Ovary (tissue), 9 donors: ENCODE data around the gene HSPB1. TPM values are rescaled to one million over a fixed set of nuclear protein-coding genes. Genes with fewer than 3 reads are reported as not detected.

ENCODE experiments used
- DNase-seq, 5 donors: peaks; one replicate each; pipeline ENCODE4 v3.0.0-alpha.2; 2019 to 2020
- H3K27ac ChIP-seq, 2 donors: fragments of 200-600 bp; one replicate each; pipeline versions ENCODE4 v1.5.1 to v1.8.0; 2019 to 2022
- H3K27me3 ChIP-seq: fragments of 200-600 bp; one replicate; pipeline ENCODE4 v1.8.0; 2022
- H3K36me3 ChIP-seq: fragments of 200-600 bp; sonication (generic); one replicate; pipeline ENCODE4 v1.5.1; 2019
- H3K4me1 ChIP-seq: one replicate; pipeline ENCODE4 v1.8.1; 2013; ENCODE audit warnings: mild to moderate bottlenecking, moderate library complexity; ENCODE audit not compliant: insufficient read depth
- H3K4me3 ChIP-seq: fragments of 200-600 bp; sonication (generic); one replicate; pipeline ENCODE4 v1.5.1; 2017
- H3K9me3 ChIP-seq, 2 donors: fragments of 200-600 bp in 1 of 2; sonication (generic) in 1 of 2; one replicate each; pipeline versions ENCODE4 v1.5.1 to v1.8.1; 2013 to 2019; ENCODE audit warnings: mild to moderate bottlenecking in 1 of 2, moderate library complexity in 1 of 2
- CTCF ChIP-seq, 3 donors: fragments of 450-650 bp in 2 of 3; fragments of 200-600 bp in 1 of 3; IDR thresholded peaks; one replicate each; pipeline versions ENCODE4 v1.5.1 to v1.8.0; 2016 to 2022; ENCODE audit warnings: antibody characterized with exemption in 3 of 3, mild to moderate bottlenecking in 1 of 3
- EP300 ChIP-seq: sonication (generic); formaldehyde crosslinking; IDR thresholded peaks from one replicate; pipeline ENCODE4 v1.6.1; 2017; ENCODE audit warnings: antibody characterized with exemption
- POLR2A ChIP-seq: fragments of 450-650 bp; IDR thresholded peaks from one replicate; pipeline ENCODE4 v1.6.1; 2017; ENCODE audit warnings: antibody characterized with exemption, mild to moderate bottlenecking, moderate library complexity
- WGBS, 3 donors: extraction: QIAGEN DNeasy Blood & Tissue Kit in 1 of 3; methylation state at CpG; one replicate each; pipeline versions ENCODE4 v1.1.5 to v1.1.7; 2013 to 2017; 5-methylcytosine and 5-hydroxymethylcytosine counted together
- intact Hi-C, 4 donors: fragments of 100-400 bp; cut with DNase I; formaldehyde crosslinking; loops; one replicate each; pipeline versions ENCODE4 v1.11.0 to v1.15.1; 2022 to 2023
- polyA plus RNA-seq, 2 donors: library from polyadenylated mRNA; stranded (reverse); fragments of 200-250 nt in 1 of 2; fragments of 350-450 nt in 1 of 2; fragmentation: Illumina TruSeq in 1 of 2; extraction: RNeasy Lipid Tissue Mini Kit (QIAGEN cat#74804) in 1 of 2; gene quantifications; one replicate each; pipeline ENCODE4 v1.2.3, GENCODE V29; 2013 to 2014
- total RNA-seq, 7 donors: library from RNA; depleted of rRNA in 2 of 7; stranded (reverse); fragments of >200 nt in 2 of 7; fragmentation: NEBNext Ultra II Directional in 3 of 7; extraction: Animal tissue kit (Norgen Biotek cat#: 25700) in 3 of 7; gene quantifications; one replicate each; pipeline versions ENCODE4 v1.1.0 to v1.2.4, GENCODE V29; 2016 to 2023
- donor health status: DM: no; HTN: no; CAD: no; lungs with moderate emphysema.
- donor health status: DM: no; HTN: no; CAD: no.
- donor health status: Bipolar disorder and iron deficiency.
- donor health status: DM: yes; HTN: yes; CAD: no.
- donor health status: DM: no; HTN: no; CAD: no.
- donor health status: DM: yes; HTN: yes; CAD: no.

Gene HSPB1
- total and polyA plus RNA-seq, 9 donors: 5.7 to 913 (median 430) TPM

- no peak for DNase-seq
- TF ChIP-seq POLR2A (no peak), CTCF (IDR thresholded peaks at IDR 0.05) (no peak), EP300 (no peak)
- H3K4me3 ChIP-seq: no peak overlapping the region
- no peaks in the 10 kb centered on the region for H3K9me3 ChIP-seq
- H3K27ac ChIP-seq: no peak overlapping the region
- intact Hi-C loops: no loop called here
- no peaks in the 10 kb centered on the region for H3K36me3 ChIP-seq
- WGBS, 3 donors: 46 to 56% (median 49%) methylated on average over 5 of the region's 5 CpGs
- H3K4me1 ChIP-seq: peaks cover 4% of the 10 kb centered on the region
- no peaks in the 10 kb centered on the region for H3K27me3 ChIP-seq
Measured at GRCh38 chr7:76326646-76327233, 24.3 kb downstream of the HSPB1 start.

- H3K36me3 ChIP-seq: no peaks in the 10 kb centered on the region
- no peaks in the 10 kb centered on the region for H3K9me3 ChIP-seq
- no peaks in the 10 kb centered on the region for H3K27me3 ChIP-seq
- WGBS, 3 donors: 64 to 66% (median 64%) methylated on average over 7 of the region's 7 CpGs
- TF ChIP-seq CTCF (IDR thresholded peaks at IDR 0.05): no peak
- TF ChIP-seq EP300: no peak
- no peak for TF ChIP-seq POLR2A
- DNase-seq: no peak
- no peak overlapping the region for H3K4me3 ChIP-seq
- H3K27ac ChIP-seq: no peak overlapping the region
- peaks cover 3% of the 10 kb centered on the region for H3K4me1 ChIP-seq
- intact Hi-C loops: no loop called here
Measured at GRCh38 chr7:76327610-76328009, 25.1 kb downstream of the HSPB1 start.

- WGBS, 3 donors: 73 to 82% (median 75%) methylated on average over 15 of the region's 15 CpGs
- peak in 2 of 5 donors; percentile 17 to 19 for DNase-seq
Measured at GRCh38 chr7:76328389-76328788, 25.9 kb downstream of the HSPB1 start.

GRCh38 chr7:76329479-76329878, 27.0 kb downstream of the HSPB1 start:
- Histone ChIP-seq H3K27ac (no peak overlapping the region), H3K4me3 (no peak overlapping the region), H3K4me1 (peaks cover 7% of the 10 kb centered on the region), H3K36me3 (no peaks in the 10 kb centered on the region), H3K9me3 (no peaks in the 10 kb centered on the region), H3K27me3 (no peaks in the 10 kb centered on the region)
- intact Hi-C loops: no loop called here
- 88 to 95% (median 91%) methylated on average over 29 of the region's 29 CpGs for WGBS, 3 donors
- no peak for TF ChIP-seq CTCF (IDR thresholded peaks at IDR 0.05)
- TF ChIP-seq EP300: no peak
- TF ChIP-seq POLR2A: no peak
- peak in 2 of 5 donors; percentile 26 to 42 for DNase-seq

More at GRCh38 chr7:76328389-76328788, 25.9 kb downstream of the HSPB1 start:
- H3K27ac ChIP-seq: no peak overlapping the region
- no peak overlapping the region for H3K4me3 ChIP-seq
- intact Hi-C loops: no loop called here
- H3K36me3 ChIP-seq: no peaks in the 10 kb centered on the region
- no peaks in the 10 kb centered on the region for H3K9me3 ChIP-seq
- no peaks in the 10 kb centered on the region for H3K27me3 ChIP-seq
- H3K4me1 ChIP-seq: peaks cover 5% of the 10 kb centered on the region
- TF ChIP-seq EP300 (no peak), POLR2A (no peak), CTCF (IDR thresholded peaks at IDR 0.05) (no peak)
